SIG-M5 (cell line): ENCODE results near the gene PTRH2.

ENCODE experiments used
- DNase-seq: peaks from one replicate; lab custom pipeline; 2025; lab: John Stamatoyannopoulos, UW

PTRH2 gene

GRCh38 chr17:59719526-59719925, 12.3 kb upstream of the PTRH2 start:
- DNase-seq, result no peak

- DNase-seq, result no peak
Measured at GRCh38 chr17:59716427-59716826, 9.2 kb upstream of the PTRH2 start.

GRCh38 chr17:59714255-59714654, 7.0 kb upstream of the PTRH2 start:
- DNase-seq, result no peak

DNA sequence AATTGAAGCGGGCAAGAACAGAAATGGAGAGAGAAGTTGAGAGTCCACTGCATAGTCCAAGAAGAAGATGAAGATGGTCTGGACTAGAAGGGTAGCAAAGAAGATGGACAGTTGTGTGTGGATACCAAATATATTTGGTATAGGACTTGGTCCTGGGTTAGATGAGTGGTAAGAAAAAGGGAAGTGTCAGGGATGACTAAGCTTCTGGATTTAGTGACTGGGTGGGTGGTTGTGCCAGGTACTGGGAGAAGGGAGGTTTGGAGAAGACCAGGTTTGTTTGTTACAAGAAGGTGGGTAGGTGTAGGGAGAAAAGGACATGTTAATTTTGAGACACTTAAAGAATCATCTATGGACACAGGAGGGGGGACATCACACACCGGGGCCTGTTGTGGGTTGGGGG, 5.6 kb upstream of the PTRH2 start:
- no peak for DNase-seq

- DNase-seq, result no peak
Measured at GRCh38 chr17:59711936-59712335, 4.7 kb upstream of the PTRH2 start.

- no peak for DNase-seq
Measured at GRCh38 chr17:59707971-59708430, 771 bp upstream of the PTRH2 start.

- no peak for DNase-seq
Measured at GRCh38 chr17:59702304-59702703, 4.9 kb downstream of the PTRH2 start.

DNA sequence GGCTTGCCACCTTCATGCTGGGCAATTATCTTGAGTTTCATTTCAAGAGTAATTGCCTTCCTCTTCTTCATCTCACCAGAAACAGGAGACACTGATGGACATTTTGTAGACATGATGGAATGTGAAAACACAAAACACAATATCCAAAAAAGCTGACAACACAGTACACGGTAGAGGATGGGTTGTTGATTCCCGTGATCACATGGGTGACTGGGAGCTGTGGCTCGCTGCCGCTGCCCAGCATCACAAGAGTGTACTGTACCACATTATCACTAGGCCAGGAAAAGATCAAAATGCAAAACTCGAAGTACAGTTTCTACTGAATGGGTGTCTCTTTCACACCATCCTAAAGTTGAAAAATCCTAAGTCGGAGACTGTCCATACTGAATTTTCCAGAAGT, 7.4 kb downstream of the PTRH2 start:
- no peak for DNase-seq

DNA sequence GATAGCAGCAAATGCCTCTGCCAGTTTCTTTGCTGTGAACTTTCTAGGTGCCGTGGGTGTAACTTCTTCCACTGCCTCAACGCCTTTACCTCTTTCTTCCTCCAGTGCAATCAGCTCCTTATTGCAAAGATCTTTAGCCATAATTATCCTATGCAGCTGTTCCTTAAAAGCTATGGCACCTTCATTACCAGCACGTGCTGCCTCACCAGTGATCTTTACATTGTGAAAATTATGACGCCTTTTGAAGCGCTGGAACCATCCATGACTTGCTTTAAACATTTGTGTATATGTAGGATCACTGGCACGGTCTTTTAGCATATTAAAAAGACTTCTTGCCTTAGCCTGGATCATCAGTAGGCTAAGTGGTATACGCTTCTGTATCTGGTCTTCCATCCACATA, 8.0 kb downstream of the PTRH2 start:
- DNase-seq, result no peak

- DNase-seq, result no peak
Measured at GRCh38 chr17:59698143-59698542, 9.1 kb downstream of the PTRH2 start.

DNA sequence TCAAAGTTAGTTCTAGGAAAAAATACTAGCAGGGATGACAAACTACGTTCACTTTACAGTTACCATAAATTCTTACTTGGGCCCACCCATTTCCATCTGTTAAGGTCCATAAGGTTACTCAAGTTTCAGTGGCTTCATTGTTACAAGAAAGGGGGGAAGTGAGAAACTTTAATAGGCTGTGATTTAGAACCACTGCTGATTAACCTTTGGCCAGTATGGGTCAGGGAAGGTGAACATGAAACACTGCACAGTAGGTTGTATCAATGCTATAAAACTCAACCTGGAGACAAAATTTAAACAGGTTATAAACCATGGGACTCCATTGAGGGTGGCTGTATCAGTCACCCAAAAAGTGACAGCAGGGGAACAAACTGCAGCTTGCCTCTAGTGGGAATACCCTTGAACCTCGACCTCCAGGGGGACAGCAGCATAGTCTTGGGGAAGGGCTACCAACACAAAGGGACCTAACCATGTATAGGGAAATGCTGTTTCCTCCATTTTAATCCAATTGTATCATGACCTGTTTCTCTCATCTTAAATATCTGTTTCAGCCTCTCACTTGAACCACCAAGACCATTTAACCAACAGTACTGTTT, 10.4 kb downstream of the PTRH2 start:
- no peak for DNase-seq

- DNase-seq, result no peak
Measured at GRCh38 chr17:59695945-59696681, 11.1 kb downstream of the PTRH2 start.

GRCh38 chr17:59694344-59694743, 12.9 kb downstream of the PTRH2 start:
- no peak for DNase-seq

- no peak for DNase-seq
Measured at GRCh38 chr17:59693582-59693981, 13.6 kb downstream of the PTRH2 start.

DNA sequence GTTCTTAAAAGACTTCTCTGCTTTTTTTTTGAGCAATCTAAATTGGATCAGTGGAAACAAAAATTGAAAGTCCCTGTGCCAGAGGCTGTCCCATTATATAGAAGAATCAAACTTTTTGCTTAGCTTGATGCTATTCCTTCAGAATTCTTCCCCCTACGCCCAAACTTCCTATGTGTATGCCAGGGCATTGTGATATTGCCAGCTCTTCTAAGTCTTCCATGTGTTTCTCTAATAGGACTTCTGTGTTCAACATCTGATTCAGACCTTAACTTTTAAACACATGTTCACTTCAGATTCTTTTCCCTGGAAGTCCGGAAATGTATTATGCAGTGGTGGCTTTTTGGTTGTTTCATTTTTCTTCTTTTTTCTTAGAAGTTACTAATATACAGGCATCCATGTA, 18.7 kb downstream of the PTRH2 start:
- no peak for DNase-seq

GRCh38 chr17:59688008-59688407, 19.2 kb downstream of the PTRH2 start:
- no peak for DNase-seq

DNA sequence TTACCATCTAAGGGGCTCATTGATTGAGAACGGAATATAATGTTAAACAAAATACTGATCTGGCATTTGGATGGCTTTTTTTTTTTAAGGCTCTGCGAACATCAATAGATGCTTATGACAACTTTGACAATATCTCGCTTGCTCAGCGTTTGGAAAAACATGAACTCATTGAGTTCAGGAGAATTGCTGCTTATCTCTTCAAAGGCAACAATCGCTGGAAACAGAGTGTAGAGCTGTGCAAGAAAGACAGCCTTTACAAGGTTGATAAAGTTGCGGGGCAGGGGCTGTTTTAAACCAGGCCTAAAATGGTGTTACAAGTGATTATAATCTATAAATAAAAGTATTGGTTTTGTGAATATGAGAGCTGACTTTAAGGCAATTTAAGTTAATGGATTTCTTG, 22.3 kb downstream of the PTRH2 start:
- DNase-seq, result no peak

- no peak for DNase-seq
Measured at GRCh38 chr17:59683283-59683682, 23.9 kb downstream of the PTRH2 start.

GRCh38 chr17:59680314-59680713, 26.9 kb downstream of the PTRH2 start:
- no peak for DNase-seq

- no peak for DNase-seq
Measured at GRCh38 chr17:59678918-59679317, 28.3 kb downstream of the PTRH2 start.

DNA sequence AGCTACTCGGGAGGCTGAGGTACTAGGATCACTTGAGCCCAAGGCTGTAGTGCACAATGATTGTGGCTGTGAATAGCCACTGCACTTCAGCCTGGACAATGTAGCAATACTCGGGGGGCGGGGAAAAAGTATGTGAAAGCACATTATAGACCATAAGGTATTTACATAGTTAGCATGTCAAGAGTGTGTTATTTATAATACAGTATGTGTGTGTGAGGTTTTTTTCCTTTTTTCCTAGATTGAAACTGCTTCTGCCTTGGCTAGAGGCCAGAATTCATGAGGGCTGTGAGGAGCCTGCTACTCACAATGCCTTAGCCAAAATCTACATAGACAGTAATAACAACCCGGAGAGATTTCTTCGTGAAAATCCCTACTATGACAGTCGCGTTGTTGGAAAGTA, 30.5 kb downstream of the PTRH2 start:
- DNase-seq, result no peak

- no peak for DNase-seq
Measured at GRCh38 chr17:59675231-59675630, 32.0 kb downstream of the PTRH2 start.

- no peak for DNase-seq
Measured at GRCh38 chr17:59671386-59671785, 35.8 kb downstream of the PTRH2 start.

- DNase-seq, result no peak
Measured at GRCh38 chr17:59669944-59670343, 37.3 kb downstream of the PTRH2 start.
